Measurements from ENCODE around the gene SHC1.
A peak's percentile ranks its signal among the peaks of the same experiment; 100 is the strongest.

Gene SHC1

GRCh38 chr1:154973344-154974101 is 3.0 kb upstream of the SHC1 start:
- TF ChIP-seq CTCF (IDR thresholded peaks at IDR 0.05; ENCODE audit: borderline replicate concordance, insufficient read depth, low read depth, low read length) = no peak
- peak overlapping the region; percentile 66 for H3K4me3 ChIP-seq (ENCODE audit: low read depth, low read length)

- H3K4me3 ChIP-seq (ENCODE audit: low read depth, low read length) = no peak overlapping the region
- TF ChIP-seq CTCF (IDR thresholded peaks at IDR 0.05; ENCODE audit: borderline replicate concordance, insufficient read depth, low read depth, low read length) = no peak
Observed at GRCh38 chr1:154972517-154973343, 2.2 kb upstream of the SHC1 start.

- no peak for TF ChIP-seq CTCF (IDR thresholded peaks at IDR 0.05; ENCODE audit: borderline replicate concordance, insufficient read depth, low read depth, low read length)
- no peak overlapping the region for H3K4me3 ChIP-seq (ENCODE audit: low read depth, low read length)
Observed at GRCh38 chr1:154972213-154972516, 1.6 kb upstream of the SHC1 start.

GRCh38 chr1:154971341-154971998 is 923 bp upstream of the SHC1 start:
- H3K4me3 ChIP-seq (ENCODE audit: low read depth, low read length) = no peak overlapping the region
- no peak for TF ChIP-seq CTCF (IDR thresholded peaks at IDR 0.05; ENCODE audit: borderline replicate concordance, insufficient read depth, low read depth, low read length)

- H3K4me3 ChIP-seq (ENCODE audit: low read depth, low read length) = peak overlapping the region; percentile 28
- no peak for TF ChIP-seq CTCF (IDR thresholded peaks at IDR 0.05; ENCODE audit: borderline replicate concordance, insufficient read depth, low read depth, low read length)
Observed at GRCh38 chr1:154969860-154970452, 591 bp downstream of the SHC1 start.

GRCh38 chr1:154969246-154969645 is 1.3 kb downstream of the SHC1 start:
- no peak overlapping the region for H3K4me3 ChIP-seq (ENCODE audit: low read depth, low read length)
- TF ChIP-seq CTCF (IDR thresholded peaks at IDR 0.05; ENCODE audit: borderline replicate concordance, insufficient read depth, low read depth, low read length) = no peak
